Inflammatory macrophage treated with lipopolysaccharide for 4 hours (primary cell): ENCODE measurements around the gene ITSN1.

Source experiments
- DNase-seq: peaks from one replicate; pipeline ENCODE4 v3.0.0-alpha.2; 2020

The ITSN1 gene

GRCh38 chr21:33733601-33734000 lies 91.3 kb downstream of the ITSN1 start:
- DNase-seq, result peak; percentile 22

GRCh38 chr21:33734291-33734690 lies 92.0 kb downstream of the ITSN1 start:
- DNase-seq, result no peak

DNA sequence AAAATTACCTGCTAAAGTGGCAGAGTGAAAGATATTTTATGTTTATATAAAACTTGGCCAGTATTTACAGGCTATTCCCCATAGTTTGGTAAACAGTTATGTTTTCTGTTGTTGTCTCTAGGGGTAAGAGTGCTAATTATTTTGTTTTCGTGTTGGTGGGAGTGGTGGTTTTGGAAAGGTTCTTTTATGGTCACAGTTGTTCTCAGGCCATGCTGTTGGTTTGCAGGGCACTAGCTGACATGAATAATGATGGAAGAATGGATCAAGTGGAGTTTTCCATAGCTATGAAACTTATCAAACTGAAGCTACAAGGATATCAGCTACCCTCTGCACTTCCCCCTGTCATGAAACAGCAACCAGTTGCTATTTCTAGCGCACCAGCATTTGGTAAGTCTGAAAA lies 92.5 kb downstream of the ITSN1 start:
- no peak for DNase-seq

GRCh38 chr21:33736569-33736968 lies 94.3 kb downstream of the ITSN1 start:
- DNase-seq, result no peak

DNA sequence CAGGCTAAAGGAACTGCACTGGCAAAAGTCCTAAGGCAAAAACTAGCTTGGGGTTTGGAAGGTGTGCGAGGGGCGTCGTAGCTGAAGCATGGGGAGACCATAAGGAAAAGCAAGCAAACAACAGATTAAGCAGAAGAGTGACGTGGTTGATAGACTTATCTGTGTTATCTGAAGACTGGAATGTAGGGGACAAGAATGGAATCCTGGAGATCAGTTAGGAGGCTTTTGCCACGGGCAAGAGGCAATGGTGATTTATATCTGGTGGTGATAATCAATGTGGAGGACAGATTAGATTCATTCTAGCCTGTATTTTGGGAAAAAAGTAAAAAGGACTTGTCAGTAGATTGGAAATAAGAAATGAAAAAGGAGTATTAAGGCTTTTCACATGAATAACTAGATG lies 97.4 kb downstream of the ITSN1 start:
- no peak for DNase-seq

GRCh38 chr21:33747420-33747819 lies 105.1 kb downstream of the ITSN1 start:
- DNase-seq, result no peak

GRCh38 chr21:33748903-33749302 lies 106.6 kb downstream of the ITSN1 start:
- no peak for DNase-seq

GRCh38 chr21:33750017-33750416 lies 107.7 kb downstream of the ITSN1 start:
- no peak for DNase-seq

DNA sequence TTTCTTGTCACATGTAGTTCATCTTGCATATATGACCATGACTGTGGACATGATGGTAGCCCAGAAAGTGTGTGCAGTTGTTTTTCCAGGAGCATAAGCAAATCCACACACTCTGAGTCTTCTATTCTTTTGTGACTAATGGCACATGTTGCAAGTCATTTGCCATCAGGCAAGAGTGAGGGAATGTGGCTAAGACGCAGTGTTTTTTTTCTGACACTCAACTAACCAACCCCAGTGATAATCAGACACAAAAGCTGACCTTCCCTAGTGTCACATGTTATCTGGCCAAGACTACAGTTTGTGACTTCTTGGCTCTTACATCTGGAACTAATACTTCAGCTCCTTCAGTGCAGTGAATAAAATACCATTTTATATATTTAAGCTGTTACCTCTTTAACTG lies 108.8 kb downstream of the ITSN1 start:
- no peak for DNase-seq

DNA sequence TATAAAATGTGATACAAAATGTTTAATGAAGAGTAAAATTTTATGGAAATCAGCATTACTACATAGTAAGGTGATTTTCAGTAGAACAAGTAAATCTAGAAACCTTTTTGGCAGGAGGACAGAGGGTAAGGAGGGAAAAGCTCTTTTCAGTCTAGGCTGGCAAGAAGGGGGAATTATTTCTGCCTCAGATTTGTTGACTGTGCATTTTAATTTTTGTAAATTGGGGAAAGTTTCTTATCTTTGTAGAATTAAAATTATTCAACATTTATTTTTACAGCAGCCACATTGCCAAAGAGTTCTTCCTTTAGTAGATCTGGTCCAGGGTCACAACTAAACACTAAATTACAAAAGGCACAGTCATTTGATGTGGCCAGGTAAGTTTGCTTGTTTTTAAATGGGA lies 109.2 kb downstream of the ITSN1 start:
- no peak for DNase-seq

DNA sequence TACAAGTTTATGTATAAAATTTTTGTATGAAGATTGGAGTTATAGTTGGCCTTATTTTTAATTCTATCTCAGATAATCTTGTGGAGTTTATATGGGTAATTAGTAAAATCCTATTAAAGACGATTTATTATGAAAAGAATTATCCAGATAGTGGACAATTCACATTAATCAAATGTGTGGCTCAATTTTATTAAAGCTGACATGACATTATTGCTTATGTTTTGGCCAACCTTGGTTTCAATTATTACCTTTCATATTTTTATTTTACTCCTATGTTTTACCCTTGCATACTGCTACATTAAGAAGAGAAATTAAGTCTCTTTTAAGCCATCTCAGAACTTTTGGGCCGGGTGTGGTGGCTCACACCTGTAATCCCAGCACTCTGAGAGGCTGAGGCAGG lies 110.0 kb downstream of the ITSN1 start:
- DNase-seq, result no peak

GRCh38 chr21:33753886-33754285 lies 111.6 kb downstream of the ITSN1 start:
- DNase-seq, result no peak

GRCh38 chr21:33754481-33754880 lies 112.2 kb downstream of the ITSN1 start:
- no peak for DNase-seq

GRCh38 chr21:33755354-33755753 lies 113.1 kb downstream of the ITSN1 start:
- DNase-seq, result no peak

DNA sequence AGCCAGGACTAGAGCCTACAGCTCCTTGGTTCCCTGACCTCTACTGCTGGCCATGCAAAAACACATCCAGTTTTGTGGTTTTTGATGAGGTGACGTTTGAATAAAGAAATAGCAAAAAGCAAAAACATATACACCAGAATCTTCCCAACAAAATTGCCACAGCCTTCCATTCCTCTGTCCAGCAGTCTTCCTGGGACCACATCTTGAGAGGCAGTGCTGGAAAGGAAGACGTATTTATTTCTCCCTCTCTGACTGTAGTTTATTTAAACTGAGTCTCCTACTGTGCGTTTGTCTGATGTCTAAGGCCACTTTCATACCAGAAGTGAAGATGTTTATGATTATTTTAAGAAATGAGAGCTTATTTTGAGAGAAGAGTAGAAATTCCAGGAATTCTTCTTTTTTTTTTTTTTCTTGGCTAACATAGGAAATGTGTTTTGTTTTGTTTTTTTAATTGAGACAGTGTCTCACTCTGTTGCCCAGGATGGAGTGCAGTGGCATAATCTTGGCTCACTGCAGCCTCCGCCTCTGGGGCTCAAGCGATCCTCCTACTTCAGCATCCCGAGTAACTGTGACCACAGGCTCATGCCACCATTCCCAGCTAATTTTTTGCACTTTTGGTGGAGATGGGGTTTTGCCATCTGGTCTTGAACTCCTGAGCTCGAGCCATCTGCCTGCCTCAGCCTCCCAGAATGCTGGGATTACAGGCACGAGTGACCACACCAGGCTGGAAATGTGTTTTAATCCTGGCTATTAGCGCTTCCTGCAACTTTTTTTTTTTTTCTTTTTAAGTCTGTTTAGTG lies 118.5 kb downstream of the ITSN1 start:
- no peak for DNase-seq

DNA sequence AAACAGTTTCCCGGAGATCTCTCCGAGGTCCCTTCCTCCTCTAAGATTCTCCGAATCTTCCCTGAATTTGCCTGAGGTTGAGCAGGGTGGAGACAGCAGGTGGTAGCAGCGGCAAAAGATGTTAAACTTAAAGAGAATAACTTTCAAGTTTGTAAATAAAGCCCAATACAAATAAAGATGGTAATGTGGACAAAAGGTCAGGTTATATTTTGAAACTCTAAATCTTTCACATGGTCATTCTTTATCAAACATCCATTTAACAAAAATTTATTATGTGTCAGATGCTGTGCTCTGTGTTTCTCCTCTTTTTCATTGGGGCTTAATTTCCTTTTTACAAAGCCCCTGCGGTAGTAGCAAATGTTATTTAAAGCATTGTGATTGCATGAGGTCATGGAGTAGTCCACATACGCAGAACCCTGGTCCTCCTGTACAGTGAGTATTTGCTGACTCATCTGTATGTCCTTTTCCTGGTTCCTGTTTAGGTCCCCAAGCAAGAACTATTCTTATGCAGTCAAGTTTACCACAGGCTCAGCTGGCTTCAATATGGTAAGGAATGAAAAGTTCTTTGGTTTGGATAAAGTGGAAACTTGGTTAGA lies 119.2 kb downstream of the ITSN1 start:
- peak; percentile 75 for DNase-seq

- DNase-seq, result no peak
Measured at GRCh38 chr21:33762803-33763581, 120.7 kb downstream of the ITSN1 start.

GRCh38 chr21:33763582-33763899 lies 121.2 kb downstream of the ITSN1 start:
- no peak for DNase-seq

DNA sequence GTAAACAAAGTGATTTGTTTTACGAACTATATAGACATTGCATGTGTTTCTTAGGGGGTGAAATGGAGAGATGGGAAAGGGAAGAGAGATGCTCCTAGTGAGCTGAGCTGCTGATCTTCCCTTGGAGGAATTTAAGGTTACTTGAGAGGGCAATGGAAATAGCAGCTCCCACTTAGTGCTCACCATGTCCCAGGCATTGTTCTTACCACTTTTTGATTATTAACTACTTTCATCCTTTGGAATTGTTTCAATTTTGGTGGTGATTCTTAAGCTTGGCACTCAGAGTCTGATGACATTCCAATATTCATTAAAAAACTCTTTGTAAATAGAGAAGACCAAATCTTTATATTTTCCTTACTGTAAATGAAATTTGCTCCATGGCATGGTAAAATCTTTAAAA lies 124.9 kb downstream of the ITSN1 start:
- no peak for DNase-seq

GRCh38 chr21:33767960-33768359 lies 125.7 kb downstream of the ITSN1 start:
- no peak for DNase-seq

GRCh38 chr21:33769057-33769456 lies 126.8 kb downstream of the ITSN1 start:
- no peak for DNase-seq

DNA sequence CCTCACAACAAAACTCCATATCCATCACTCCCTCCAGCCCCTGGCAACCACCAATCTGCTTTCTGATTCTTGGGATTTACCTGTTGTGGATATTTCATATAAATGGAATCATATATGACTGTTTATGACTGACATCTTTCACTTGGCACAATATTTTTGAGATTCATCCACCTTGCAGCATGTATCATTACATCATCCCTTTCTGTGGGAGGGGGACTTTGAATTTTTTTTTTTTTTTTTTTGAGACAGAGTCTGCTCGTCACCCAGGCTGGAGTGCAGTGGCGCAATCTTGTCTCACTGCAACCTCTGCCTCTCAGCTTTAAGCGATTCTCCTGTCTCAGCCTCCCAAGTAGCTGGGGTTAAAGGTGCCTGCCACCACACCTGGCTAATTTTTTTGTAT lies 128.2 kb downstream of the ITSN1 start:
- no peak for DNase-seq

GRCh38 chr21:33771976-33772375 lies 129.7 kb downstream of the ITSN1 start:
- no peak for DNase-seq

DNA sequence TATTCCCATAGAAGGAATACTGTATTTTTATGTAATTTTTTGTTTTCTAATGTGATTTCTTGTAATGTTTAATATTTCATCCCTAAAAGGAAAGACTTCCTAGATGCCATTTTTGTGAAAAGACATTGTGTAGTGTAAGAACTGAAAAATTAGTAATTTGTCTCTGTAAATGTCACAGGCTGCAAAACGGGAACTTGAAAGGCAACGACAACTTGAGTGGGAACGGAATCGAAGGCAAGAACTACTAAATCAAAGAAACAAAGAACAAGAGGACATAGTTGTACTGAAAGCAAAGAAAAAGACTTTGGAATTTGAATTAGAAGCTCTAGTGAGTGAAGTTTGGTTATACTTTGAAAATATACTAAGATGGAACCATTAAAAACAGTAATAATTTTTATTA lies 132.2 kb downstream of the ITSN1 start:
- DNase-seq, result peak; percentile 32
